Keratinocyte (primary cell): ENCODE measurements around the gene DCXR. TPM values are rescaled to one million over a fixed set of nuclear protein-coding genes. Genes with fewer than 3 reads are reported as not detected.

Experiments
- DNase-seq: peaks from one replicate; pipeline ENCODE4 v3.0.0-alpha.2; 2011; ENCODE audit warnings: low read depth, missing footprints, low spot score
- FAIRE-seq: peaks from 2 replicates; lab custom pipeline; 2011; peaks lifted over from hg19 to GRCh38; lab: Jason Lieb, UNC
- H2AFZ ChIP-seq: 2 replicates; pipeline ENCODE4 v1.6.0; 2012; ENCODE audit warnings: low read length, control low read depth, inconsistent platforms; ENCODE audit not compliant: control insufficient read depth
- H3K27ac ChIP-seq: 2 replicates; pipeline ENCODE4 v1.5.1; 2011; ENCODE audit warnings: low read length; ENCODE audit not compliant: control insufficient read depth, insufficient read depth
- H3K27me3 ChIP-seq: 3 replicates; pipeline ENCODE4 v1.6.0; 2011; ENCODE audit warnings: low read length; ENCODE audit not compliant: control insufficient read depth, insufficient read depth; ENCODE audit errors: extremely low read depth
- H3K36me3 ChIP-seq, 2 experiments: 2 replicates in 1 of 2; 3 replicates in 1 of 2; pipeline ENCODE4 v1.5.1; 2011; ENCODE audit warnings: low read length in 2 of 2, mild to moderate bottlenecking in 1 of 2; ENCODE audit not compliant: control insufficient read depth in 2 of 2, insufficient read depth in 2 of 2; ENCODE audit errors: extremely low read depth in 1 of 2
- H3K4me1 ChIP-seq: 3 replicates; pipeline ENCODE4 v1.5.1; 2011; ENCODE audit warnings: low read length; ENCODE audit not compliant: control insufficient read depth, insufficient read depth; ENCODE audit errors: extremely low read depth
- H3K4me2 ChIP-seq: 3 replicates; pipeline ENCODE4 v1.6.0; 2011; ENCODE audit warnings: low read depth, low read length; ENCODE audit not compliant: control insufficient read depth, insufficient read depth; ENCODE audit errors: extremely low read depth
- H3K4me3 ChIP-seq, 3 experiments: fragments of 200-600 bp in 1 of 3; sonication (generic) in 1 of 3; 2 replicates in 2 of 3; 3 replicates in 1 of 3; pipeline ENCODE4 v1.5.1; 2011 to 2016; ENCODE audit warnings: low read length in 3 of 3, mild to moderate bottlenecking in 3 of 3, control low read depth in 2 of 3, inconsistent platforms in 1 of 3, low read depth in 1 of 3, mixed read lengths in 1 of 3, mixed run types in 1 of 3, moderate library complexity in 1 of 3; ENCODE audit not compliant: control insufficient read depth in 2 of 3, insufficient read depth in 2 of 3; ENCODE audit errors: extremely low read depth in 1 of 3
- H3K79me2 ChIP-seq: 2 replicates; pipeline ENCODE4 v1.6.0; 2012; ENCODE audit warnings: low read length; ENCODE audit not compliant: control insufficient read depth, insufficient read depth
- H3K9ac ChIP-seq: 3 replicates; pipeline ENCODE4 v1.6.0; 2011; ENCODE audit warnings: low read length; ENCODE audit not compliant: control insufficient read depth, insufficient read depth; ENCODE audit errors: extremely low read depth
- H3K9me1 ChIP-seq: 3 replicates; pipeline ENCODE4 v1.6.0; 2011; ENCODE audit warnings: low read length; ENCODE audit not compliant: control insufficient read depth, insufficient read depth; ENCODE audit errors: extremely low read depth
- H3K9me3 ChIP-seq: 2 replicates; pipeline ENCODE4 v1.5.1; 2012; ENCODE audit warnings: low read depth, low read length; ENCODE audit not compliant: control insufficient read depth
- H4K20me1 ChIP-seq: 3 replicates; pipeline ENCODE4 v1.6.0; 2011; ENCODE audit warnings: low read length; ENCODE audit not compliant: control insufficient read depth, insufficient read depth; ENCODE audit errors: extremely low read depth
- EZH2 ChIP-seq: IDR thresholded peaks from one replicate; pipeline ENCODE4 v1.6.1; 2012; ENCODE audit warnings: inconsistent platforms, mild to moderate bottlenecking, low read length, moderate library complexity
- dilution Hi-C: fragments of 300-500 bp; cut with MboI; formaldehyde crosslinking; loops from one replicate; pipeline ENCODE4 v1.7.0; 2020; ENCODE audit warnings: low sequenced_read_pairs; ENCODE audit not compliant: extremely low pct_ligation_motif_present
- polyA plus RNA-seq, 5 experiments: library from polyadenylated mRNA; depleted of rRNA in 3 of 5; stranded (reverse) in 3 of 5; stranded (forward) in 1 of 5; unstranded in 1 of 5; fragments of >200 nt; gene quantifications; 1 replicate in 1 of 5; 2 replicates in 3 of 5; 3 replicates in 1 of 5; pipeline versions ENCODE4 v1.2.1 to v1.2.3, GENCODE V29; 2011 to 2012; ENCODE audit warnings: missing spikeins in 2 of 5, low read depth in 1 of 5, low replicate concordance in 1 of 5
- TF ChIP-seq, protein P1 (sequence below), 3 experiments: IDR thresholded peaks in 1 of 3; conservative IDR thresholded peaks in 1 of 3; optimal IDR thresholded peaks in 1 of 3; 2 replicates in 2 of 3; 3 replicates in 1 of 3; pipeline versions ENCODE3 to v1.5.1; 2011; ENCODE audit warnings: low read length in 3 of 3, mild to moderate bottlenecking in 3 of 3, moderate library complexity in 2 of 3, control low read depth in 1 of 3, inconsistent platforms in 1 of 3; ENCODE audit not compliant: insufficient read depth in 2 of 3; ENCODE audit errors: extremely low read depth in 1 of 3

DCXR gene
- polyA plus RNA-seq, 1 donor (not counting 4 experiments of a cell fraction or from before 2014, with no cell fraction given): 45.4 TPM

DNA sequence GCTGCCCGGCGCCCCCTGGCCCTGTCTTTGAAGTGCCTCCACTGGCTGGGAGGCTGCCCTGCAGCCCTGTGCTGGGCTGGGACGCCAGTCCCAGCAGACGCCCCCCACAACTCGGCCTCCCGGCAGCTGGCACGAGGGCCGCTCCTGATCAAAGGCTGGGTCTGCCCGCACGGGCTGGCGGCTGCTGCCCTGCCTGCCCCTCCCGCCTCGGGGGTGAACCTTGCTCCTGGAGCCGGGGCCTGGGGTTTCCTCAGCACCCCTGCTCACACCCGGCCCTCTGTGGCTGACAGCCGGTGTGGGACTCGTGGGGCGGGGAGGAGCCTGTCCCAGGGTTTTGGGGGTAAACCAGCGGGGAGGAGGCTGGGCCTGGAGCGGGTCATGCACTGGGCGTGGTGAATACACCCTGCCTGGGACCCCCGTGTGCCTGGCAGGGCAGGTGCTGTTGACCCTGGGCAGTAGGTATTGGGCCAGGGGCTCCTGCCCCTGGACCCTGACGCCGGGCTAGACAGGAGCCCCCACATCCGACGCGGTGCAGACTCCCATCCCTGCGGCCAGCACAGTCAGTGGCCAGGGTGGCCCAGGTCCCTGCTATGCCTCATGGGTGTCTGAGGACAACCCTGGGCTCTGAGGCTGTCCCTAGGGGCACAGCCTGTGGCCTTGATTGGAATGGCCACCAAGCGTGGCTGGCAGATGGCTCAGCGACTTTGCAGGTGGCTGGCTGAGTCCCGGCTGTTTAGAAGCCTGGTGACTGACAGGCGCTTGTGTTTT is 36.5 kb downstream of the DCXR start:
- Histone ChIP-seq H3K79me2 (no peaks in the 10 kb centered on the region), H3K27ac (no peak overlapping the region), H2AFZ (no peak overlapping the region), H3K4me2 (no peak overlapping the region), H3K4me1 (peaks cover 22% of the 10 kb centered on the region), H3K4me3 (no peak overlapping the region), H3K9me1 (peaks cover 2% of the 10 kb centered on the region), H3K9me3 (no peaks in the 10 kb centered on the region), H3K27me3 (no peaks in the 10 kb centered on the region), H4K20me1 (no peaks in the 10 kb centered on the region), H3K36me3 (no peaks in the 10 kb centered on the region), H3K9ac (no peak overlapping the region)
- no peak for FAIRE-seq
- no peak for DNase-seq
- no peak for TF ChIP-seq EZH2
- TF ChIP-seq, protein P1, sequence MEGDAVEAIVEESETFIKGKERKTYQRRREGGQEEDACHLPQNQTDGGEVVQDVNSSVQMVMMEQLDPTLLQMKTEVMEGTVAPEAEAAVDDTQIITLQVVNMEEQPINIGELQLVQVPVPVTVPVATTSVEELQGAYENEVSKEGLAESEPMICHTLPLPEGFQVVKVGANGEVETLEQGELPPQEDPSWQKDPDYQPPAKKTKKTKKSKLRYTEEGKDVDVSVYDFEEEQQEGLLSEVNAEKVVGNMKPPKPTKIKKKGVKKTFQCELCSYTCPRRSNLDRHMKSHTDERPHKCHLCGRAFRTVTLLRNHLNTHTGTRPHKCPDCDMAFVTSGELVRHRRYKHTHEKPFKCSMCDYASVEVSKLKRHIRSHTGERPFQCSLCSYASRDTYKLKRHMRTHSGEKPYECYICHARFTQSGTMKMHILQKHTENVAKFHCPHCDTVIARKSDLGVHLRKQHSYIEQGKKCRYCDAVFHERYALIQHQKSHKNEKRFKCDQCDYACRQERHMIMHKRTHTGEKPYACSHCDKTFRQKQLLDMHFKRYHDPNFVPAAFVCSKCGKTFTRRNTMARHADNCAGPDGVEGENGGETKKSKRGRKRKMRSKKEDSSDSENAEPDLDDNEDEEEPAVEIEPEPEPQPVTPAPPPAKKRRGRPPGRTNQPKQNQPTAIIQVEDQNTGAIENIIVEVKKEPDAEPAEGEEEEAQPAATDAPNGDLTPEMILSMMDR (optimal IDR thresholded peaks at IDR 0.05 in 1 of 3, IDR thresholded peaks at IDR 0.05 in 1 of 3, conservative IDR thresholded peaks at IDR 0.05 in 1 of 3; ENCODE audit: extremely low read depth in 1 of 3, insufficient read depth in 2 of 3, low read length in 3 of 3): no peak
- dilution Hi-C loops: no loop called here

DNA sequence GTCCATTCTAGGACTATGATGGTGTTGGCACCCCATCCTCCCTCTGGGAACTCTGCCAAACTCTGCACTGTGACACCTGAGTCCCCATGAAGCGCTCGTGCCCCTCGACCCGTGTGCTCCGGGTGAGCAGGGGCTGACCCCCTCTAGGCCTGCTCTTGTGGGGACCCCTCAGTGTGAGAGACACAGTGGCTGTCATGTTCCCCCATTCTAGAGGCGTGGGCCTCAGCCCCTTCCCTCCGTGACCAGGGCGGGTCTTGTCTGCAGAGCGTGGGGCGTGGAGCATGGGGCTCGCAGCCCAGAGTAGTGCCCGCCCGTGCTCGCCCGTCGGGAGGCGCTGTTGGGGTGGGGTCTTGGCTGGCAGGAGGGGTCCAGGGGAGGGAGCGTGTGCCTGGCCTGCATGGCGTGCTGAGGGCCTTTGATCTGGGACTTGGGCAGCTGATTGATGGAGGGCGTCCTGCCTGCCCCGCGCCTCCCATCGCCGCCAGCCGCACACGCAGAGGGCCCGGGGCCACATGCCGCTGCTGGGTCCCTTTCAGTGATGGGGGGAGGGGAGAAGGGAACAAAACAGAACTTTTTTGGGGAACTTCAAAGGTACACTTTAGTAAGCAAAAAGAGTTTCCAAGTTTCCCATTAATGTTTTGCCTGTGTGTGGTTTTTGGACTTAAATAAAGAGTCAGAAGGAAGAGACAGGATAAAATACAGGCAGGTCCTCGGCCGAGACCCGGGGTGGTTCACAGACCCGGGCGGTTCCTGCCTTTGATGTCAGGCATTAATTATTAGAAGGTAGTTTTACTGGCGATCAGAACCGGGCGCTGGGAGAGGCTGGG is 37.3 kb downstream of the DCXR start:
- no peaks in the 10 kb centered on the region for H3K9me3 ChIP-seq
- H2AFZ ChIP-seq: no peak overlapping the region
- no peak overlapping the region for H3K27ac ChIP-seq
- H3K27me3 ChIP-seq: no peaks in the 10 kb centered on the region
- no peak overlapping the region for H3K9ac ChIP-seq
- H3K4me3 ChIP-seq: no peak overlapping the region
- H3K36me3 ChIP-seq: no peaks in the 10 kb centered on the region
- FAIRE-seq (no peak), DNase-seq (no peak)
- peaks cover 19% of the 10 kb centered on the region for H3K4me1 ChIP-seq
- H3K79me2 ChIP-seq: no peaks in the 10 kb centered on the region
- H3K9me1 ChIP-seq: peaks cover 2% of the 10 kb centered on the region
- no peak overlapping the region for H3K4me2 ChIP-seq
- TF ChIP-seq EZH2: no peak
- TF ChIP-seq, protein P1 (optimal IDR thresholded peaks at IDR 0.05 in 1 of 3, IDR thresholded peaks at IDR 0.05 in 1 of 3, conservative IDR thresholded peaks at IDR 0.05 in 1 of 3; ENCODE audit: extremely low read depth in 1 of 3, insufficient read depth in 2 of 3, low read length in 3 of 3): no peak
- dilution Hi-C loops: no loop called here
- no peaks in the 10 kb centered on the region for H4K20me1 ChIP-seq
